ENCODE results near the gene ZNF646. TPM values are rescaled to one million over a fixed set of nuclear protein-coding genes. Genes with fewer than 3 reads are reported as not detected.
A peak's percentile ranks its signal among the peaks of the same experiment; 100 is the strongest.

Gene ZNF646
- total and polyA plus RNA-seq, 2 of the 13 experiments (the other 11 are each of a cell fraction or from before 2014, with no cell fraction given) = 3.4 to 10.9 TPM

DNA sequence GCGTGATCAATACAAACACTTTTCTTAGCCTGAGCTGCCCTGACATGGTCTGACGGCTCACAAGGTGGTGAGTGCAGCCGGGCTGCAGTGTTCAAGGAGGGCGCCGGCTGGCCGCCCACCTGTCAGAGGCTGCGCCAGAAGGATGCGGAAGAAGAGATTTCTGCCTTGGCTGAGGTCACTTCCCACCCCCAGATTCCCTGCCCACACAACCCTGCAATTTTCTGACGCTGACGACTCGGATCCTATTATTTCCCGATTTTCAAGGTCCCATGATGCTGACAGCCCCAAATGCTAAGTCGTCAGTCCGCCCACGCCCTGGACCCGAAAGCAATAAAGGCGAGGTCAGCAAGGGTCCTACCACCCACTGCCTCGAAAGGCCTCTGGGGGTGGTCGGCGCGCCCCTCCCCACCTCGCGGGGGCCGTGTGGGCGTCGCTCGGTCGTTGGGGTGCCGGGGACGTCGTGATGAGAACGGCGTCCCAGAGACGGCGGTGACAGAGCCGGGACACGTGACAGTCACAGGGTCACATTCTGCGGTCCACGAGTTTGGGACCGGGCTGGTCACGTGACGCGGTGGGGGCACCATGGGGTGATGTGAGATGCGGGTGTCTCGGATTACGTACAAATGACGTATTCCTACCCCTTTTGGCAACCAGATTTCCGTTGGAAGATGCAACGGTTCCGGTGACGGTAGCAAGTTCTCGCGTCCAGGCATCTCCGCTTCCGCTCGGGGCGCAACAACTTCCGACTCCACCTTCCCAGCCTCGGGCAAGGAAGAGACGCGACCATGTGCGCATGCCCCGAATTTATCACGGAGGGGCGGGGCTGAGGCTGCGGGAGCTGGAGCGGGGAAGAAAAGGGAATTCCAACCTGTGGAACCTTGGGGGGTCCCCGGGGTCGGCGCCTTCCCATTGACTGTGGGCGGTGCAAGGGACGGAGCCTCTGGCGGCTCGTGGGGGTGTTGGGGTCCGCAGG is 41.2 kb upstream of the ZNF646 start, which contains the start of gene STX4:
Gene STX4, plus strand, starts transcription at position 823 of the 973 bp plus-strand sequence. CDS start 248 bp downstream, outside the sequence.
- CTCF ChIA-PET (ENCODE audit: low intra/inter-chr PET ratio, low total read pairs) = interaction anchor here (1.6 kb wide), 1 partner anchor 48 kb away, joined by 4 read pairs; the partner anchor contains the start of gene HSD3B7
- peak within 1 kb of the TSS; percentile 82 for H3K27ac ChIP-seq (ENCODE audit: extremely low read length, insufficient read depth, low read length)
- POLR2A ChIA-PET = interaction anchor here (0.6 to 2.7 kb wide), 18 partner anchors 10 to 426 kb away, joined by 3 to 29 read pairs (median 5); partner anchors contain the start of genes ARMC5, FUS, HSD3B7 and KAT8
- FAIRE-seq (peak; percentile 77), DNase-seq (ENCODE audit: low spot score) (peak; percentile 94), ATAC-seq (peak; percentile 88)
- peaks cover 0 to 9% of the 10 kb centered on the region in 2 experiments; a peak in 4 of 5 replicates for H3K36me3 ChIP-seq (replicated peaks in 1 of 2; ENCODE audit: control insufficient read depth in 1 of 2, insufficient read depth in 2 of 2, low read length in 2 of 2)
- in situ Hi-C loops (cut with HindIII; ENCODE audit: extremely low pct_ligation_motif_present, low pct_unique_long_range_greater_than_20kb) (loop anchor here (5.0 kb wide), 1 partner anchor 39 kb away; the partner anchor contains the start of genes ZNF646 and ZNF668), intact Hi-C loops (cut with micrococcal nuclease; ENCODE audit: unreplicated experiment) (loop anchor here (1.0 to 2.0 kb wide), 2 partner anchors 42 to 61 kb away; partner anchors contain the start of genes VKORC1, ZNF646 and ZNF668)
- peaks cover 39% of the 10 kb centered on the region for H3K4me1 ChIP-seq (ENCODE audit: insufficient read depth, low read length)
- 2% methylated on average over 52 of the region's 75 CpGs for WGBS (ENCODE audit: low lambda C conversion rate)
- peaks cover 4% of the 10 kb centered on the region; the same call in 1 of the 2 replicates for H4K20me1 ChIP-seq (ENCODE audit: insufficient read depth, low read length)
- H2AFZ ChIP-seq (ENCODE audit: low read length) = peak within 1 kb of the TSS; percentile 36
- peaks cover 5% of the 10 kb centered on the region for H3K79me2 ChIP-seq (ENCODE audit: insufficient read depth, low read length)
- H3K4me2 ChIP-seq (ENCODE audit: low read depth, low read length) = peak within 1 kb of the TSS; percentile 94
- no peaks in the 10 kb centered on the region; a peak in 1 of 5 replicates for H3K27me3 ChIP-seq (ENCODE audit: control insufficient read depth in 1 of 2, insufficient read depth in 2 of 2, low read length in 2 of 2)
- H3K9me3 ChIP-seq (ENCODE audit: low read length) = no peaks in the 10 kb centered on the region
- peak within 1 kb of the TSS; percentile 90 for H3K9ac ChIP-seq (ENCODE audit: insufficient read depth, low read depth, low read length)
- TSS peak; percentile 73 for BruUV-seq (replicated peaks)
- peak within 1 kb of the TSS; percentile 86 to 99 (median 94) for H3K4me3 ChIP-seq (replicated peaks in 1 of 3; ENCODE audit: insufficient read depth in 1 of 3, low read depth in 2 of 3, low read length in 3 of 3)
- TF ChIP-seq SNRNP70 (IDR thresholded peaks at IDR 0.05; ENCODE audit: low read depth, low read length) = no peak
- TF ChIP-seq ZNF883 (CRISPR knock-in tag; IDR thresholded peaks at IDR 0.05; ENCODE audit: not compliant biosample characterization) = peak; percentile 99
- peak; percentile 32 for TF ChIP-seq AGO2 (optimal IDR thresholded peaks at IDR 0.05; ENCODE audit: low read depth, low read length)
- peak; percentile 49; the same call in 1 of the 2 replicates for TF ChIP-seq HOXA5 (CRISPR knock-in tag; IDR thresholded peaks at IDR 0.05)
- TF ChIP-seq, protein P1, sequence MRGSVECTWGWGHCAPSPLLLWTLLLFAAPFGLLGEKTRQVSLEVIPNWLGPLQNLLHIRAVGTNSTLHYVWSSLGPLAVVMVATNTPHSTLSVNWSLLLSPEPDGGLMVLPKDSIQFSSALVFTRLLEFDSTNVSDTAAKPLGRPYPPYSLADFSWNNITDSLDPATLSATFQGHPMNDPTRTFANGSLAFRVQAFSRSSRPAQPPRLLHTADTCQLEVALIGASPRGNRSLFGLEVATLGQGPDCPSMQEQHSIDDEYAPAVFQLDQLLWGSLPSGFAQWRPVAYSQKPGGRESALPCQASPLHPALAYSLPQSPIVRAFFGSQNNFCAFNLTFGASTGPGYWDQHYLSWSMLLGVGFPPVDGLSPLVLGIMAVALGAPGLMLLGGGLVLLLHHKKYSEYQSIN (CRISPR knock-in tag; IDR thresholded peaks at IDR 0.05; ENCODE audit: borderline replicate concordance) = no peak
- TF ChIP-seq, protein P2, sequence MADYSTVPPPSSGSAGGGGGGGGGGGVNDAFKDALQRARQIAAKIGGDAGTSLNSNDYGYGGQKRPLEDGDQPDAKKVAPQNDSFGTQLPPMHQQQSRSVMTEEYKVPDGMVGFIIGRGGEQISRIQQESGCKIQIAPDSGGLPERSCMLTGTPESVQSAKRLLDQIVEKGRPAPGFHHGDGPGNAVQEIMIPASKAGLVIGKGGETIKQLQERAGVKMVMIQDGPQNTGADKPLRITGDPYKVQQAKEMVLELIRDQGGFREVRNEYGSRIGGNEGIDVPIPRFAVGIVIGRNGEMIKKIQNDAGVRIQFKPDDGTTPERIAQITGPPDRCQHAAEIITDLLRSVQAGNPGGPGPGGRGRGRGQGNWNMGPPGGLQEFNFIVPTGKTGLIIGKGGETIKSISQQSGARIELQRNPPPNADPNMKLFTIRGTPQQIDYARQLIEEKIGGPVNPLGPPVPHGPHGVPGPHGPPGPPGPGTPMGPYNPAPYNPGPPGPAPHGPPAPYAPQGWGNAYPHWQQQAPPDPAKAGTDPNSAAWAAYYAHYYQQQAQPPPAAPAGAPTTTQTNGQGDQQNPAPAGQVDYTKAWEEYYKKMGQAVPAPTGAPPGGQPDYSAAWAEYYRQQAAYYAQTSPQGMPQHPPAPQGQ (CRISPR knock-in tag; IDR thresholded peaks at IDR 0.05; ENCODE audit: borderline replicate concordance) = 0 out of 2 replicates have a peak, but pooled peaks have one; percentile 20
- TF ChIP-seq ZNF317 (CRISPR knock-in tag; IDR thresholded peaks at IDR 0.05) = peak; percentile 41
- TF ChIP-seq, protein P3, sequence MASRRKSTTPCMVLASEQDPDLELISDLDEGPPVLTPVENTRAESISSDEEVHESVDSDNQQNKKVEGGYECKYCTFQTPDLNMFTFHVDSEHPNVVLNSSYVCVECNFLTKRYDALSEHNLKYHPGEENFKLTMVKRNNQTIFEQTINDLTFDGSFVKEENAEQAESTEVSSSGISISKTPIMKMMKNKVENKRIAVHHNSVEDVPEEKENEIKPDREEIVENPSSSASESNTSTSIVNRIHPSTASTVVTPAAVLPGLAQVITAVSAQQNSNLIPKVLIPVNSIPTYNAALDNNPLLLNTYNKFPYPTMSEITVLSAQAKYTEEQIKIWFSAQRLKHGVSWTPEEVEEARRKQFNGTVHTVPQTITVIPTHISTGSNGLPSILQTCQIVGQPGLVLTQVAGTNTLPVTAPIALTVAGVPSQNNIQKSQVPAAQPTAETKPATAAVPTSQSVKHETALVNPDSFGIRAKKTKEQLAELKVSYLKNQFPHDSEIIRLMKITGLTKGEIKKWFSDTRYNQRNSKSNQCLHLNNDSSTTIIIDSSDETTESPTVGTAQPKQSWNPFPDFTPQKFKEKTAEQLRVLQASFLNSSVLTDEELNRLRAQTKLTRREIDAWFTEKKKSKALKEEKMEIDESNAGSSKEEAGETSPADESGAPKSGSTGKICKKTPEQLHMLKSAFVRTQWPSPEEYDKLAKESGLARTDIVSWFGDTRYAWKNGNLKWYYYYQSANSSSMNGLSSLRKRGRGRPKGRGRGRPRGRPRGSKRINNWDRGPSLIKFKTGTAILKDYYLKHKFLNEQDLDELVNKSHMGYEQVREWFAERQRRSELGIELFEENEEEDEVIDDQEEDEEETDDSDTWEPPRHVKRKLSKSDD (CRISPR knock-in tag; IDR thresholded peaks at IDR 0.05; ENCODE audit: low read depth) = peak; percentile 100
- TF ChIP-seq WIZ (CRISPR knock-in tag; IDR thresholded peaks at IDR 0.05) = peak; percentile 75; the same call in 1 of the 2 replicates
- TF ChIP-seq RAD51 (IDR thresholded peaks at IDR 0.05; ENCODE audit: borderline replicate concordance) = peak; percentile 97
- peak; percentile 84 for TF ChIP-seq ZNF782 (CRISPR knock-in tag; IDR thresholded peaks at IDR 0.05; ENCODE audit: borderline replicate concordance)
- TF ChIP-seq MAFF (IDR thresholded peaks at IDR 0.05; ENCODE audit: low read depth, low read length) = no peak
- TF ChIP-seq NPAS2 (CRISPR knock-in tag; IDR thresholded peaks at IDR 0.05; ENCODE audit: borderline replicate concordance) = no peak
- peak; percentile 70 for TF ChIP-seq ZNF768 (CRISPR knock-in tag; IDR thresholded peaks at IDR 0.05)
- peak; percentile 42; the same call in 1 of the 2 replicates for TF ChIP-seq MAZ (IDR thresholded peaks at IDR 0.05; ENCODE audit: borderline replicate concordance, low read depth, low read length)
- TF ChIP-seq MAZ (CRISPR knock-in tag; IDR thresholded peaks at IDR 0.05; ENCODE audit: low read depth) = peak; percentile 62; the same call in 1 of the 2 replicates
